Measurements from ENCODE around the gene UROS. TPM values are rescaled to one million over a fixed set of nuclear protein-coding genes. Genes with fewer than 3 reads are reported as not detected.

Gene UROS
- total and polyA plus RNA-seq, 2 donors (not counting 3 experiments of a cell fraction or from before 2014, with no cell fraction given), result 38.4 to 42.0 TPM

- no peak overlapping the region for H3K9ac ChIP-seq (replicated peaks; ENCODE audit: extremely low read depth, insufficient read depth, low read length)
- H3K36me3 ChIP-seq (ENCODE audit: control insufficient read depth in 2 of 2, extremely low read depth in 1 of 2, insufficient read depth in 2 of 2, low read length in 2 of 2), result peaks cover 7 to 16% of the 10 kb centered on the region in 2 experiments
- no peak for DNase-seq (ENCODE audit: low read depth, low spot score)
- no peak overlapping the region for H3K4me3 ChIP-seq (replicated peaks in 1 of 3; ENCODE audit: insufficient read depth in 1 of 3, low read depth in 1 of 3, low read length in 3 of 3)
- no peak overlapping the region for H2AFZ ChIP-seq (ENCODE audit: low read depth, low read length)
- H3K9me3 ChIP-seq (replicated peaks; ENCODE audit: control insufficient read depth, insufficient read depth, low read length), result no peaks in the 10 kb centered on the region
- no peak for TF ChIP-seq GATA2 (IDR thresholded peaks at IDR 0.05; ENCODE audit: insufficient read depth, insufficient read length, low read depth, low read length)
- no peak for TF ChIP-seq POLR2A (IDR thresholded peaks at IDR 0.05; ENCODE audit: low read depth, low read length)
- TF ChIP-seq MAX (IDR thresholded peaks at IDR 0.05; ENCODE audit: insufficient read depth, insufficient read length), result no peak
- TF ChIP-seq MYC (IDR thresholded peaks at IDR 0.05; ENCODE audit: low read depth, low read length), result no peak
- TF ChIP-seq FOS (IDR thresholded peaks at IDR 0.05; ENCODE audit: borderline replicate concordance, insufficient read depth, low read length), result no peak
- TF ChIP-seq CTCF (IDR thresholded peaks at IDR 0.05; ENCODE audit: extremely low read depth in 1 of 2, insufficient read depth in 1 of 2, low read depth in 1 of 2, low read length in 2 of 2), result no peak
- no peak for TF ChIP-seq POLR2AphosphoS5 (IDR thresholded peaks at IDR 0.05; ENCODE audit: insufficient read depth, low read depth, low read length)
- no peak for TF ChIP-seq EZH2 (IDR thresholded peaks at IDR 0.05; ENCODE audit: borderline replicate concordance, low read depth, low read length, severe bottlenecking)
- no peak for TF ChIP-seq JUN (IDR thresholded peaks at IDR 0.05; ENCODE audit: borderline replicate concordance, insufficient read depth, insufficient read length, low read depth)
- ChIA-PET POLR2A (no interaction called here), CTCF (no interaction called here)
- H3K4me2 ChIP-seq (ENCODE audit: insufficient read depth, low read length), result no peak overlapping the region
- no TSS peak for BruUV-seq (replicated peaks)
- no peaks in the 10 kb centered on the region for H3K4me1 ChIP-seq (ENCODE audit: control insufficient read depth, extremely low read depth, insufficient read depth, low read length)
- no peaks in the 10 kb centered on the region for H3K79me2 ChIP-seq (ENCODE audit: control insufficient read depth, insufficient read depth, low read length)
- H3K9me1 ChIP-seq (replicated peaks; ENCODE audit: control insufficient read depth, extremely low read depth, insufficient read depth, low read length), result no peaks in the 10 kb centered on the region
- intact Hi-C loops (cut with micrococcal nuclease), result no loop called here
- dilution Hi-C loops (cut with MboI; ENCODE audit: extremely low pct_ligation_motif_present, low sequenced_read_pairs), result no loop called here
- no peak overlapping the region for H3K27ac ChIP-seq (ENCODE audit: insufficient read depth, low read depth, low read length)
- no peak for FAIRE-seq
- H4K20me1 ChIP-seq (replicated peaks; ENCODE audit: control insufficient read depth, extremely low read depth, insufficient read depth, low read length), result no peaks in the 10 kb centered on the region
- no peaks in the 10 kb centered on the region for H3K27me3 ChIP-seq (ENCODE audit: control insufficient read depth in 2 of 2, insufficient read depth in 2 of 2, low read length in 2 of 2)
These were observed 57.2 kb downstream of the UROS start for GRCh38 chr10:125765835-125766234.

Measured in endothelial cell of umbilical vein (primary cell).